Ishikawa (cell line): ENCODE results near the gene ALOX5AP.

ENCODE experiments used
- CEBPB ChIP-seq: IDR thresholded peaks from 2 replicates; pipeline ENCODE4 v1.6.1; 2012
- CREB1 ChIP-seq: IDR thresholded peaks from 2 replicates; pipeline ENCODE4 v1.6.1; 2012; ENCODE audit warnings: low read depth
- EGR1 ChIP-seq: IDR thresholded peaks from 2 replicates; pipeline ENCODE4 v1.6.1; 2012
- EP300 ChIP-seq: IDR thresholded peaks from 2 replicates; pipeline ENCODE4 v1.6.1; 2012; ENCODE audit warnings: borderline replicate concordance
- FOXM1 ChIP-seq: IDR thresholded peaks from 2 replicates; pipeline ENCODE4 v1.6.1; 2012; ENCODE audit warnings: low read depth, borderline replicate concordance
- MAX ChIP-seq: IDR thresholded peaks from 2 replicates; pipeline ENCODE4 v1.6.1; 2012
- NFIC ChIP-seq: IDR thresholded peaks from 2 replicates; pipeline ENCODE4 v1.6.1; 2012
- RAD21 ChIP-seq: IDR thresholded peaks from 2 replicates; pipeline ENCODE4 v1.6.1; 2012; ENCODE audit warnings: low read depth
- REST ChIP-seq: IDR thresholded peaks from 2 replicates; pipeline ENCODE4 v1.6.1; 2012; ENCODE audit warnings: low read depth, mild to moderate bottlenecking
- TAF1 ChIP-seq: IDR thresholded peaks from 2 replicates; pipeline ENCODE4 v1.6.1; 2012; ENCODE audit warnings: low read depth, mild to moderate bottlenecking
- TCF12 ChIP-seq: IDR thresholded peaks from 2 replicates; pipeline ENCODE4 v1.6.1; 2012; ENCODE audit warnings: low read depth
- TEAD4 ChIP-seq: IDR thresholded peaks from 2 replicates; pipeline ENCODE4 v1.6.1; 2012
- USF1 ChIP-seq: IDR thresholded peaks from 2 replicates; pipeline ENCODE4 v1.6.1; 2012
- YY1 ChIP-seq: IDR thresholded peaks from 2 replicates; pipeline ENCODE4 v1.6.1; 2012; ENCODE audit warnings: low read depth
- ZBTB7A ChIP-seq: IDR thresholded peaks from 2 replicates; pipeline ENCODE4 v1.6.1; 2012; ENCODE audit warnings: low read depth

The ALOX5AP gene

GRCh38 chr13:30798776-30799355 is 63.5 kb downstream of the ALOX5AP start:
- TF ChIP-seq NFIC = no peak
- TF ChIP-seq USF1 = no peak
- TF ChIP-seq FOXM1 = no peak
- no peak for TF ChIP-seq EGR1

GRCh38 chr13:30799356-30799824 is 64.0 kb downstream of the ALOX5AP start:
- TF ChIP-seq ZBTB7A (no peak), FOXM1 (no peak), TCF12 (no peak), CREB1 (no peak), CEBPB (no peak), TAF1 (no peak), MAX (no peak), REST (no peak), USF1 (no peak), EP300 (no peak)

- TF ChIP-seq MAX = no peak
- TF ChIP-seq FOXM1 = no peak
- TF ChIP-seq EGR1 = no peak
Observed at GRCh38 chr13:30800107-30800506, 64.8 kb downstream of the ALOX5AP start.

- no peak for TF ChIP-seq REST
- TF ChIP-seq CREB1 = no peak
- TF ChIP-seq USF1 = no peak
- TF ChIP-seq RAD21 = no peak
- TF ChIP-seq FOXM1 = no peak
- TF ChIP-seq MAX = no peak
- TF ChIP-seq CEBPB = no peak
- no peak for TF ChIP-seq NFIC
- no peak for TF ChIP-seq EP300
- TF ChIP-seq ZBTB7A = no peak
- TF ChIP-seq EGR1 = no peak
- no peak for TF ChIP-seq YY1
- no peak for TF ChIP-seq TEAD4
- TF ChIP-seq TCF12 = no peak
Observed at GRCh38 chr13:30802501-30802900, 67.2 kb downstream of the ALOX5AP start.

GRCh38 chr13:30802953-30803478 is 67.7 kb downstream of the ALOX5AP start:
- TF ChIP-seq RAD21 (peak; percentile 91), EP300 (no peak), USF1 (no peak), TEAD4 (no peak), TCF12 (no peak), CEBPB (no peak), REST (no peak), YY1 (no peak), MAX (peak; percentile 62; the same call in 1 of the 2 replicates), EGR1 (no peak), CREB1 (no peak), NFIC (no peak)
